H9 (cell line): ENCODE results near the gene RNF180. TPM values are rescaled to one million over a fixed set of nuclear protein-coding genes. Genes with fewer than 3 reads are reported as not detected.

Experiments used
- DNase-seq: peaks from one replicate; pipeline ENCODE4 v3.0.0-alpha.2; 2017
- H2AFZ ChIP-seq: one replicate; pipeline ENCODE4 v1.6.1; 2013; ENCODE audit warnings: mild to moderate bottlenecking, low read length, control low read depth, moderate library complexity
- H2AK5ac ChIP-seq: 2 replicates; pipeline ENCODE4 v1.6.1; 2013; ENCODE audit warnings: low read length, control low read depth, mixed read lengths; ENCODE audit not compliant: insufficient read length
- H2BK120ac ChIP-seq: one replicate; pipeline ENCODE4 v1.6.1; 2013; ENCODE audit warnings: low read depth, mild to moderate bottlenecking, low read length, control low read depth, inconsistent platforms; ENCODE audit not compliant: poor library complexity, severe bottlenecking
- H2BK12ac ChIP-seq: 2 replicates; pipeline ENCODE4 v1.6.1; 2013; ENCODE audit warnings: low read length, control low read depth, mixed read lengths, low read depth; ENCODE audit not compliant: insufficient read length
- H2BK15ac ChIP-seq: 2 replicates; pipeline ENCODE4 v1.6.1; 2013; ENCODE audit warnings: low read depth, low read length, control low read depth
- H2BK20ac ChIP-seq: one replicate; pipeline ENCODE4 v1.6.1; 2013; ENCODE audit warnings: low read depth, mild to moderate bottlenecking, low read length, control low read depth, inconsistent platforms; ENCODE audit not compliant: poor library complexity, severe bottlenecking
- H2BK5ac ChIP-seq: 2 replicates; pipeline ENCODE4 v1.6.1; 2013; ENCODE audit warnings: low read length, control low read depth, mixed read lengths; ENCODE audit not compliant: insufficient read length
- H3K14ac ChIP-seq: 2 replicates; pipeline ENCODE4 v1.6.1; 2013; ENCODE audit warnings: low read length, control low read depth; ENCODE audit not compliant: insufficient read depth
- H3K18ac ChIP-seq: 2 replicates; pipeline ENCODE4 v1.6.1; 2013; ENCODE audit warnings: low read depth, mild to moderate bottlenecking, mixed read lengths, low read length, control low read depth; ENCODE audit not compliant: insufficient read length
- H3K23ac ChIP-seq: 2 replicates; pipeline ENCODE4 v1.6.1; 2013; ENCODE audit warnings: low read length, control low read depth, mixed read lengths, low read depth; ENCODE audit not compliant: insufficient read length
- H3K23me2 ChIP-seq: 2 replicates; pipeline ENCODE4 v1.6.1; 2013; ENCODE audit warnings: low read depth, mild to moderate bottlenecking, mixed read lengths, low read length, control low read depth; ENCODE audit not compliant: insufficient read length, poor library complexity, severe bottlenecking
- H3K27ac ChIP-seq: 2 replicates; pipeline ENCODE4 v1.5.1; 2013; ENCODE audit warnings: low read length, control low read depth, mixed read lengths, low read depth; ENCODE audit not compliant: insufficient read length
- H3K27me3 ChIP-seq: 2 replicates; pipeline ENCODE4 v1.6.1; 2013; ENCODE audit warnings: low read length, control low read depth, inconsistent platforms; ENCODE audit not compliant: insufficient read depth
- H3K4ac ChIP-seq: 2 replicates; pipeline ENCODE4 v1.6.1; 2013; ENCODE audit warnings: low read depth, mild to moderate bottlenecking, control low read depth, inconsistent platforms, low read length, moderate library complexity
- H3K4me1 ChIP-seq: 2 replicates; pipeline ENCODE4 v1.6.1; 2013; ENCODE audit warnings: low read length, control low read depth, inconsistent platforms; ENCODE audit not compliant: insufficient read depth
- H3K4me2 ChIP-seq: 2 replicates; pipeline ENCODE4 v1.6.1; 2013; ENCODE audit warnings: low read length, control low read depth, mixed read lengths; ENCODE audit not compliant: insufficient read length, insufficient read depth
- H3K56ac ChIP-seq: 2 replicates; pipeline ENCODE4 v1.6.1; 2013; ENCODE audit warnings: low read depth, mild to moderate bottlenecking, mixed read lengths, low read length, control low read depth; ENCODE audit not compliant: insufficient read length
- H3K79me1 ChIP-seq: 2 replicates; pipeline ENCODE4 v1.6.1; 2013; ENCODE audit warnings: low read depth, mild to moderate bottlenecking, moderate library complexity, low read length, control low read depth, inconsistent platforms; ENCODE audit not compliant: insufficient read depth, poor library complexity, severe bottlenecking
- H3K79me2 ChIP-seq: 2 replicates; pipeline ENCODE4 v1.6.1; 2013; ENCODE audit warnings: low read length, control low read depth, inconsistent platforms; ENCODE audit not compliant: insufficient read depth
- H3K9ac ChIP-seq: 2 replicates; pipeline ENCODE4 v1.6.1; 2013; ENCODE audit warnings: low read length, control low read depth, mixed read lengths; ENCODE audit not compliant: insufficient read length; ENCODE audit errors: extremely low read depth
- H3K9me3 ChIP-seq: one replicate; pipeline ENCODE4 v1.6.1; 2013; ENCODE audit warnings: low read depth, low read length, inconsistent platforms; ENCODE audit not compliant: control insufficient read depth
- H3T11ph ChIP-seq: one replicate; pipeline ENCODE4 v1.6.1; 2013; ENCODE audit warnings: mild to moderate bottlenecking, low read length, control low read depth, inconsistent platforms
- H4K20me1 ChIP-seq: one replicate; pipeline ENCODE4 v1.6.1; 2013; ENCODE audit not compliant: control insufficient read depth, insufficient read length, insufficient read depth
- H4K5ac ChIP-seq: 2 replicates; pipeline ENCODE4 v1.6.1; 2013; ENCODE audit warnings: low read depth, mild to moderate bottlenecking, mixed read lengths, low read length, control low read depth; ENCODE audit not compliant: insufficient read length
- H4K8ac ChIP-seq: replicated peaks from 2 replicates; pipeline ENCODE4 v1.6.1; 2013; ENCODE audit warnings: low read length, control low read depth, mixed read lengths, low read depth; ENCODE audit not compliant: insufficient read length
- H4K91ac ChIP-seq: 2 replicates; pipeline ENCODE4 v1.6.1; 2013; ENCODE audit warnings: low read depth, mild to moderate bottlenecking, moderate library complexity, mixed read lengths, low read length, control low read depth; ENCODE audit not compliant: insufficient read length
- H3K27ac Mint-ChIP-seq, 3 experiments: 2 replicates in 2 of 3; 3 replicates in 1 of 3; pipeline ENCODE4 v1.8.0; 2020 to 2021; ENCODE audit warnings: mixed read lengths in 3 of 3, mild to moderate bottlenecking in 1 of 3, moderate library complexity in 1 of 3
- H3K27me3 Mint-ChIP-seq: 2 replicates; pipeline ENCODE4 v1.8.0; 2021; ENCODE audit warnings: low read depth, mild to moderate bottlenecking, moderate library complexity, mixed read lengths
- H3K36me3 Mint-ChIP-seq, 3 experiments: 2 replicates in 2 of 3; 3 replicates in 1 of 3; pipeline ENCODE4 v1.8.0; 2020 to 2021; ENCODE audit warnings: low read depth in 3 of 3, mixed read lengths in 3 of 3; ENCODE audit not compliant: insufficient read depth in 1 of 3
- H3K4me1 Mint-ChIP-seq, 2 experiments: 2 replicates each; pipeline ENCODE4 v1.8.0; 2020; ENCODE audit warnings: mixed read lengths in 2 of 2
- H3K4me3 Mint-ChIP-seq, 2 experiments: 2 replicates in 1 of 2; 3 replicates in 1 of 2; pipeline ENCODE4 v1.8.0; 2020 to 2021; ENCODE audit warnings: mild to moderate bottlenecking in 2 of 2, mixed read lengths in 2 of 2, moderate library complexity in 1 of 2
- H3K9me3 Mint-ChIP-seq, 2 experiments: 2 replicates in 1 of 2; 3 replicates in 1 of 2; pipeline ENCODE4 v1.8.0; 2020; ENCODE audit warnings: mild to moderate bottlenecking in 2 of 2, mixed read lengths in 2 of 2, moderate library complexity in 1 of 2
- CTCF ChIP-seq: fragments of 200-600 bp; sonication (generic); conservative IDR thresholded peaks from 3 replicates; pipeline ENCODE4 v1.8.0; 2021; ENCODE audit warnings: antibody characterized with exemption, mild to moderate bottlenecking
- WGBS: extraction: QIAGEN DNeasy Blood & Tissue Kit; methylation state at CpG from one replicate; pipeline ENCODE4 v1.1.7; 2013; ENCODE audit warnings: missing lambda C conversion rate, low lambda C conversion rate, mixed read lengths; ENCODE audit not compliant: insufficient read length; ENCODE audit errors: extremely low coverage; 5-methylcytosine and 5-hydroxymethylcytosine counted together
- total RNA-seq: library from RNA; stranded (reverse); gene quantifications from 2 replicates; pipeline ENCODE4 v1.2.1, GENCODE V29; 2021

The RNF180 gene
- total RNA-seq, 1 experiment from 2014 or later: 2.5 TPM

GRCh38 chr5:64190562-64191306 lies 25.1 kb downstream of the RNF180 start:
- Histone ChIP-seq H3K9me3 (no peaks in the 10 kb centered on the region), H3K9ac (no peak overlapping the region), H3K4me1 (no peaks in the 10 kb centered on the region), H3K27ac (no peak overlapping the region), H3K4ac (no peak overlapping the region), H4K5ac (no peak overlapping the region), H3K4me2 (no peak overlapping the region), H2AFZ (no peak overlapping the region), H2BK120ac (no peak overlapping the region), H3K79me2 (no peaks in the 10 kb centered on the region), H3K23ac (no peak overlapping the region), H2BK20ac (no peak overlapping the region), H3T11ph (no peak overlapping the region), H3K27me3 (no peaks in the 10 kb centered on the region), H2AK5ac (no peak overlapping the region), H3K56ac (no peak overlapping the region), H4K91ac (no peak overlapping the region), H2BK12ac (no peak overlapping the region), H4K20me1 (no peaks in the 10 kb centered on the region), H3K18ac (no peak overlapping the region), H3K23me2 (no peaks in the 10 kb centered on the region), H3K79me1 (no peaks in the 10 kb centered on the region), H2BK15ac (no peak overlapping the region), H3K14ac (no peak overlapping the region), H2BK5ac (no peak overlapping the region), H4K8ac (no peak overlapping the region)
- no peak overlapping the region for H3K4me3 Mint-ChIP-seq
- H3K9me3 Mint-ChIP-seq: no peaks in the 10 kb centered on the region
- H3K27ac Mint-ChIP-seq: no peak overlapping the region
- H3K36me3 Mint-ChIP-seq: no peaks in the 10 kb centered on the region
- H3K27me3 Mint-ChIP-seq: no peaks in the 10 kb centered on the region
- no peaks in the 10 kb centered on the region for H3K4me1 Mint-ChIP-seq
- WGBS: no CpG with 5 or more reads among the region's 2 CpGs
- TF ChIP-seq CTCF: no peak
- no peak for DNase-seq
